ENCODE measurements around the gene NINL. TPM values are rescaled to one million over a fixed set of nuclear protein-coding genes. Genes with fewer than 3 reads are reported as not detected.
A peak's percentile ranks its signal among the peaks of the same experiment; 100 is the strongest.

The NINL gene
- total RNA-seq, 1 donor from 2014 or later: 95.5 TPM

GRCh38 chr20:25495189-25495824 lies 90.0 kb downstream of the NINL start:
- Mint-ChIP-seq H3K9me3 (ENCODE audit: unreplicated experiment) (no peaks in the 10 kb centered on the region), H3K4me1 (ENCODE audit: unreplicated experiment) (no peaks in the 10 kb centered on the region), H3K4me3 (ENCODE audit: unreplicated experiment) (no peak overlapping the region), H3K27ac (ENCODE audit: unreplicated experiment) (no peak overlapping the region), H3K27me3 (ENCODE audit: unreplicated experiment) (peaks cover 10% of the 10 kb centered on the region), H3K36me3 (ENCODE audit: low read depth, unreplicated experiment) (peaks cover 41% of the 10 kb centered on the region)
- DNase-seq (ENCODE audit: low spot score): no peak
- no peak for TF ChIP-seq CTCF (IDR thresholded peaks at IDR 0.05; ENCODE audit: unreplicated experiment)

GRCh38 chr20:25494506-25495188 lies 90.7 kb downstream of the NINL start:
- Mint-ChIP-seq H3K27me3 (ENCODE audit: unreplicated experiment) (peaks cover 10% of the 10 kb centered on the region), H3K4me1 (ENCODE audit: unreplicated experiment) (no peaks in the 10 kb centered on the region), H3K4me3 (ENCODE audit: unreplicated experiment) (peak overlapping the region; percentile 13), H3K27ac (ENCODE audit: unreplicated experiment) (no peak overlapping the region), H3K36me3 (ENCODE audit: low read depth, unreplicated experiment) (peaks cover 45% of the 10 kb centered on the region), H3K9me3 (ENCODE audit: unreplicated experiment) (no peaks in the 10 kb centered on the region)
- DNase-seq (ENCODE audit: low spot score): no peak
- no peak for TF ChIP-seq CTCF (IDR thresholded peaks at IDR 0.05; ENCODE audit: unreplicated experiment)

DNA sequence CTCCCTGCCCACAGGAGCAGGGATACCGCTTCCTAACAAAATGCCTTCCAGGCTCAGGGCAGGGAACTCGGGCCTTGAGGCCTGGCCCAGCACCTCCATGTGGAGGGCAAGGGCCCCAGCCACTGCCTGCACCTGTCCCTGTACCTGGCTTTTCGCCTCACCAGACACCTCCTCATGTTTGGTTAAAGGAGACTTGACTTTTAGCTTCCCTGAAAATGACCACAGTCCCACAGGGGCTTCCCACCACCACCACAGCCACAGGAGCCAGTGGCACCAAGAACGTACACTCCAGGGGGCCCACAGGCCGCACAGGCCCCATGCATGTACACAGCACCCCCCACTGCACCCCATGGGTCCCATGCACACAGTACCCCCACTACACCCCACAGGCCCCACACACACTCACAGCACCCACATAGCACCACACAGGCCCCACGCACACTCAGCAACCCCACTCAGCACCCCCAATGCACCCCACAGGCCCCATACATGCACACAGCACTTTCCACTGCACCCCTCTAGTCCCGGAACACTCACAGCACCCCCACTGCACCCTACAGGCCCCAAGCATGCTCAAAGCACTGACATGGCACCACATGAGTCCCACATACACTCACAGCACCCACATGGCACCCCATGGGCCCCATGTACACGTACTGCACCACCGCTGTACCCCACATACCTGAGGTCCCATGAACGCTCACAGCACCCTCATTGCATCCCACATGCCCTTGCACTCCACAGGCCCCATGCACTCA lies 91.4 kb downstream of the NINL start:
- TF ChIP-seq CTCF (IDR thresholded peaks at IDR 0.05; ENCODE audit: unreplicated experiment): no peak
- DNase-seq (ENCODE audit: low spot score): no peak
- Mint-ChIP-seq H3K4me3 (ENCODE audit: unreplicated experiment) (peak overlapping the region; percentile 13), H3K4me1 (ENCODE audit: unreplicated experiment) (no peaks in the 10 kb centered on the region), H3K36me3 (ENCODE audit: low read depth, unreplicated experiment) (peaks cover 38% of the 10 kb centered on the region), H3K27me3 (ENCODE audit: unreplicated experiment) (peaks cover 12% of the 10 kb centered on the region), H3K9me3 (ENCODE audit: unreplicated experiment) (no peaks in the 10 kb centered on the region), H3K27ac (ENCODE audit: unreplicated experiment) (peak overlapping the region; percentile 42)

GRCh38 chr20:25493137-25493536 lies 92.2 kb downstream of the NINL start:
- H3K4me3 Mint-ChIP-seq (ENCODE audit: unreplicated experiment): no peak overlapping the region
- H3K27ac Mint-ChIP-seq (ENCODE audit: unreplicated experiment): no peak overlapping the region
- DNase-seq (ENCODE audit: low spot score): no peak
- no peaks in the 10 kb centered on the region for H3K4me1 Mint-ChIP-seq (ENCODE audit: unreplicated experiment)
- TF ChIP-seq CTCF (IDR thresholded peaks at IDR 0.05; ENCODE audit: unreplicated experiment): no peak
- peaks cover 35% of the 10 kb centered on the region for H3K36me3 Mint-ChIP-seq (ENCODE audit: low read depth, unreplicated experiment)
- H3K27me3 Mint-ChIP-seq (ENCODE audit: unreplicated experiment): peaks cover 13% of the 10 kb centered on the region
- H3K9me3 Mint-ChIP-seq (ENCODE audit: unreplicated experiment): no peaks in the 10 kb centered on the region

Data from endothelial cell (in vitro differentiated cells).